ENCODE results near the gene SLC25A23. TPM values are rescaled to one million over a fixed set of nuclear protein-coding genes. Genes with fewer than 3 reads are reported as not detected.

Gene SLC25A23
- total RNA-seq, 1 experiment from 2014 or later: 42.9 TPM

DNA sequence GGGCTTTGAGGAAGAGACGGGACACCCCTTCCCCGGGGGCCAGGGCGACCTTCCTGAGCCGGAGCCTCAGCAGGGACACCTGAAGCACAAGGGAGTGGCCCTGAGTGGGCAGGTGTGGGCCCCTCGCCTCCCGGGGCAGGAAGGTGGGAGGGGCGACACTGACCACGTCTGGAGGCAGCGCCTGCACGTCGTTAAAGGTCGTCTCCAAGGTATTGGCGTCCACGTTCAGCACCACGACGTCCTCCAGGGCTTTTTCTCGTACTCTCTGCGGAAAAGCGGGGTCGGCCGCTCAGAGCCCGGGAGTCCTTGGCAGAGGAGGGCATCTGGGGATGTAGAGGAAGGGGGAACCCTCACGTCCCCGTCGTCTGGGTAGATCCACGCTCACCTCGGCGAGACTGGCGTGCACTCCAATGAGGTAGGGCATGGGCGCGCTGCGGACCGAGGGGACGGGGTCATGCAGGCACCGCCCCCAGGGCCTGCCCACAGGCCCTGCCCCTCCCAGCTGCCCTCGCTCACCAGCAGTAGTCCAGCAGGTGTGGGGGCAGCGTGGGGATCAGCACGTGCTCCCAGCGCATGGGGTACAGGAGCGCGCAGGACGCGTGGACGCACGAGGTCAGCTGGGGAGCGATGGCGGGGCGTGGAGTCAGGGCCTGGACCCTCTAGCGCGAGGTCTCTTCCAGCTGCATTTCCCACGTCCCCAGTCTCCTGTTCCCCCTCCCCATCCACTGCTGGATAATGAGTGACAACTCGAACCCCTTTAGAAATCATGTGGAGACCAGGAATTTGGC, 15.9 kb upstream of the SLC25A23 start:
- TF ChIP-seq, protein P1, sequence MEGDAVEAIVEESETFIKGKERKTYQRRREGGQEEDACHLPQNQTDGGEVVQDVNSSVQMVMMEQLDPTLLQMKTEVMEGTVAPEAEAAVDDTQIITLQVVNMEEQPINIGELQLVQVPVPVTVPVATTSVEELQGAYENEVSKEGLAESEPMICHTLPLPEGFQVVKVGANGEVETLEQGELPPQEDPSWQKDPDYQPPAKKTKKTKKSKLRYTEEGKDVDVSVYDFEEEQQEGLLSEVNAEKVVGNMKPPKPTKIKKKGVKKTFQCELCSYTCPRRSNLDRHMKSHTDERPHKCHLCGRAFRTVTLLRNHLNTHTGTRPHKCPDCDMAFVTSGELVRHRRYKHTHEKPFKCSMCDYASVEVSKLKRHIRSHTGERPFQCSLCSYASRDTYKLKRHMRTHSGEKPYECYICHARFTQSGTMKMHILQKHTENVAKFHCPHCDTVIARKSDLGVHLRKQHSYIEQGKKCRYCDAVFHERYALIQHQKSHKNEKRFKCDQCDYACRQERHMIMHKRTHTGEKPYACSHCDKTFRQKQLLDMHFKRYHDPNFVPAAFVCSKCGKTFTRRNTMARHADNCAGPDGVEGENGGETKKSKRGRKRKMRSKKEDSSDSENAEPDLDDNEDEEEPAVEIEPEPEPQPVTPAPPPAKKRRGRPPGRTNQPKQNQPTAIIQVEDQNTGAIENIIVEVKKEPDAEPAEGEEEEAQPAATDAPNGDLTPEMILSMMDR (conservative IDR thresholded peaks at IDR 0.05): no peak
- Histone ChIP-seq H2BK15ac (ENCODE audit: low read depth, low read length) (no peak overlapping the region), H3K9ac (ENCODE audit: extremely low read depth, insufficient read length, low read length) (no peak overlapping the region), H2BK20ac (ENCODE audit: low read depth, low read length, poor library complexity, severe bottlenecking) (no peak overlapping the region), H3K23me2 (ENCODE audit: insufficient read length, low read depth, low read length, poor library complexity, severe bottlenecking) (peaks cover 13% of the 10 kb centered on the region), H2AFZ (ENCODE audit: low read length) (no peak overlapping the region), H2AK5ac (ENCODE audit: insufficient read length, low read length) (no peak overlapping the region), H4K8ac (replicated peaks; ENCODE audit: insufficient read length, low read depth, low read length) (no peak overlapping the region), H3T11ph (ENCODE audit: low read length) (no peak overlapping the region), H4K91ac (ENCODE audit: insufficient read length, low read depth, low read length) (no peak overlapping the region), H3K27me3 (ENCODE audit: insufficient read depth, low read length) (no peaks in the 10 kb centered on the region; the same call in 1 of the 2 replicates), H4K20me1 (ENCODE audit: control insufficient read depth, insufficient read depth, insufficient read length) (no peaks in the 10 kb centered on the region), H3K9me3 (ENCODE audit: control insufficient read depth, low read depth, low read length) (no peaks in the 10 kb centered on the region), H3K56ac (ENCODE audit: insufficient read length, low read depth, low read length) (no peak overlapping the region), H3K4me2 (ENCODE audit: insufficient read depth, insufficient read length, low read length) (peak overlapping the region; percentile 46), H3K4ac (ENCODE audit: low read depth, low read length) (no peak overlapping the region), H2BK12ac (ENCODE audit: insufficient read length, low read depth, low read length) (no peak overlapping the region), H2BK120ac (ENCODE audit: low read depth, low read length, poor library complexity, severe bottlenecking) (no peak overlapping the region), H3K4me1 (ENCODE audit: insufficient read depth, low read length) (no peaks in the 10 kb centered on the region), H2BK5ac (ENCODE audit: insufficient read length, low read length) (no peak overlapping the region), H3K79me2 (ENCODE audit: insufficient read depth, low read length) (no peaks in the 10 kb centered on the region), H3K27ac (ENCODE audit: insufficient read length, low read depth, low read length) (no peak overlapping the region), H3K18ac (ENCODE audit: insufficient read length, low read depth, low read length) (no peak overlapping the region), H4K5ac (ENCODE audit: insufficient read length, low read depth, low read length) (no peak overlapping the region), H3K79me1 (ENCODE audit: insufficient read depth, low read depth, low read length, poor library complexity, severe bottlenecking) (no peaks in the 10 kb centered on the region), H3K23ac (ENCODE audit: insufficient read length, low read depth, low read length) (no peak overlapping the region), H3K14ac (ENCODE audit: insufficient read depth, low read length) (no peak overlapping the region)
- Mint-ChIP-seq H3K4me3 (peak overlapping the region; percentile 69 to 88), H3K9me3 (no peaks in the 10 kb centered on the region), H3K27ac (no peak overlapping the region), H3K4me1 (peaks cover 10 to 11% of the 10 kb centered on the region in 2 experiments), H3K27me3 (ENCODE audit: low read depth) (peaks cover 17% of the 10 kb centered on the region), H3K36me3 (ENCODE audit: insufficient read depth in 1 of 3, low read depth in 3 of 3) (no peaks in the 10 kb centered on the region; a peak in 1 of 7 replicates)
- no CpG with 5 or more reads among the region's 52 CpGs for WGBS (ENCODE audit: extremely low coverage, insufficient read length, low lambda C conversion rate)
- peak; percentile 77 for DNase-seq

Measured in H9 (cell line).